ENCODE data around the gene NCKAP1. TPM values are rescaled to one million over a fixed set of nuclear protein-coding genes. Genes with fewer than 3 reads are reported as not detected.
A peak's percentile ranks its signal among the peaks of the same experiment; 100 is the strongest.

The NCKAP1 gene
- total and polyA plus RNA-seq, 2 experiments from 2014 or later: 54.5 to 216 TPM

DNA sequence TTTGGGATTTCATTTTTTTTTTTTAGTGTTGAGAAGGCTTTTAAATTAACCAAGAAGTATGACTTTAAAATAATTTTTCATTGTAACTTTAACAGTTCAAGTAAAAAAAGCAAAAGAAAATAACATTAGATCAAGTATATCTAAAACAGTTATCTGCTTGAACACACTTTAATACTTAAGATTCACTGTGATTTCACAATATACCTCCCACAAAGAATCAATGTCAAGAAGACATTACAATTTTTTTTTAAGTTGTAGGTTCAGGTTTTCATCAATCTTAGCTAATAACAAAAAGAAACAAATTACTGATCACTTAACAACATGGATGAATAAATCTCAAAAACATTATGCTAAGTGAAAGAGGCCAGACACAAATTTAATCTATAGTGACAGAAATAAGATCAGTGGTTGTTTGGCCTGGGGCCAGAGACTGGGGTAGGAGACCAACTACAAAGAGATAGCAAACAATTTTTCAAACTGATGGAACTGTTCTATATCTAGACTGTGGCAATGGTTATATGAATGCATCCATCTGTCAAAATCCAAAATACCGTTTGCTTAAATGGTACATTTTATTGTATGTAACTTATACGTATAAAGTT is 97.0 kb downstream of the NCKAP1 start:
- WGBS (ENCODE audit: low lambda C conversion rate, missing lambda C conversion rate): 47% methylated on average over 2 of the region's 2 CpGs
- H3K27ac ChIP-seq: peak overlapping the region; percentile 2
- peaks cover 2% of the 10 kb centered on the region for H3K79me2 ChIP-seq
- no peak for DNase-seq (ENCODE audit: low spot score)
- H3K27me3 ChIP-seq: no peaks in the 10 kb centered on the region
- no peak overlapping the region for H3K4me3 ChIP-seq
- H3K4me1 ChIP-seq (ENCODE audit: insufficient read depth): peaks cover 6% of the 10 kb centered on the region
- TF ChIP-seq EZH2phosphoT487 (IDR thresholded peaks at IDR 0.05; ENCODE audit: low read depth, severe bottlenecking, unreplicated experiment): no peak
- TF ChIP-seq, protein P1, sequence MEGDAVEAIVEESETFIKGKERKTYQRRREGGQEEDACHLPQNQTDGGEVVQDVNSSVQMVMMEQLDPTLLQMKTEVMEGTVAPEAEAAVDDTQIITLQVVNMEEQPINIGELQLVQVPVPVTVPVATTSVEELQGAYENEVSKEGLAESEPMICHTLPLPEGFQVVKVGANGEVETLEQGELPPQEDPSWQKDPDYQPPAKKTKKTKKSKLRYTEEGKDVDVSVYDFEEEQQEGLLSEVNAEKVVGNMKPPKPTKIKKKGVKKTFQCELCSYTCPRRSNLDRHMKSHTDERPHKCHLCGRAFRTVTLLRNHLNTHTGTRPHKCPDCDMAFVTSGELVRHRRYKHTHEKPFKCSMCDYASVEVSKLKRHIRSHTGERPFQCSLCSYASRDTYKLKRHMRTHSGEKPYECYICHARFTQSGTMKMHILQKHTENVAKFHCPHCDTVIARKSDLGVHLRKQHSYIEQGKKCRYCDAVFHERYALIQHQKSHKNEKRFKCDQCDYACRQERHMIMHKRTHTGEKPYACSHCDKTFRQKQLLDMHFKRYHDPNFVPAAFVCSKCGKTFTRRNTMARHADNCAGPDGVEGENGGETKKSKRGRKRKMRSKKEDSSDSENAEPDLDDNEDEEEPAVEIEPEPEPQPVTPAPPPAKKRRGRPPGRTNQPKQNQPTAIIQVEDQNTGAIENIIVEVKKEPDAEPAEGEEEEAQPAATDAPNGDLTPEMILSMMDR (IDR thresholded peaks at IDR 0.05; ENCODE audit: poor library complexity): no peak
- no peaks in the 10 kb centered on the region for H3K9me2 ChIP-seq (replicated peaks; ENCODE audit: insufficient read depth)
- H3K36me3 ChIP-seq (replicated peaks; ENCODE audit: insufficient read depth, low read depth): no peaks in the 10 kb centered on the region
- no peaks in the 10 kb centered on the region for H3K9me3 ChIP-seq (ENCODE audit: low read depth)
- no peak overlapping the region for H3K4me2 ChIP-seq
- H4K20me1 ChIP-seq (ENCODE audit: insufficient read depth, poor library complexity, severe bottlenecking): no peaks in the 10 kb centered on the region
- H2AFZ ChIP-seq: no peak overlapping the region

DNA sequence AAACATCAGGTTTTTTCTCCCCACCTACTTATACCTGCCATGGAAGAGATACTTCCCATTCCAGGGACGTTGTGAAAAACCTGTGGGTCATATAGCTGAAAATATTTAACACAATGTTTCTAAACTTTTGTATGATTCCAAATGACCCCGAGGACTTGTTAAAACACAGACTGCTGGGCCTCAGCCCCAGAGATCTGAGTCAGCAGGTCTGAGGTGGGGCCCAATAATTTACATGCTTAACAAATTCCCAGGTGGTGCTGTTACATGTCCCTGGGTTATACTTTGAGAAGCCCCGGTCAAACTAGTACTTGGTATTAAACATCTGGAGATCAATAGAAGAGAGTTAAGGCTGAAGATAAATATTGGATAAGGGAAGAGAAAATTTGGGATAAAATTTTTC is 100.4 kb downstream of the NCKAP1 start:
- TF ChIP-seq EZH2phosphoT487 (IDR thresholded peaks at IDR 0.05; ENCODE audit: low read depth, severe bottlenecking, unreplicated experiment) (no peak), EZH2 (IDR thresholded peaks at IDR 0.05; ENCODE audit: borderline replicate concordance) (no peak)
- TF ChIP-seq, protein P1 (IDR thresholded peaks at IDR 0.05; ENCODE audit: poor library complexity): no peak
- Histone ChIP-seq H3K9me3 (ENCODE audit: low read depth) (no peaks in the 10 kb centered on the region), H3K36me3 (replicated peaks; ENCODE audit: insufficient read depth, low read depth) (no peaks in the 10 kb centered on the region), H3K27me3 (no peaks in the 10 kb centered on the region), H2AFZ (no peak overlapping the region), H3K27ac (no peak overlapping the region), H3K79me2 (peaks cover 2% of the 10 kb centered on the region), H3K4me2 (no peak overlapping the region), H3K9me2 (replicated peaks; ENCODE audit: insufficient read depth) (no peaks in the 10 kb centered on the region), H4K20me1 (ENCODE audit: insufficient read depth, poor library complexity, severe bottlenecking) (no peaks in the 10 kb centered on the region), H3K4me1 (ENCODE audit: insufficient read depth) (peaks cover 6% of the 10 kb centered on the region), H3K4me3 (no peak overlapping the region)
- WGBS (ENCODE audit: low lambda C conversion rate, missing lambda C conversion rate): 75% methylated on average over 3 of the region's 3 CpGs
- DNase-seq (ENCODE audit: low spot score): no peak

DNA sequence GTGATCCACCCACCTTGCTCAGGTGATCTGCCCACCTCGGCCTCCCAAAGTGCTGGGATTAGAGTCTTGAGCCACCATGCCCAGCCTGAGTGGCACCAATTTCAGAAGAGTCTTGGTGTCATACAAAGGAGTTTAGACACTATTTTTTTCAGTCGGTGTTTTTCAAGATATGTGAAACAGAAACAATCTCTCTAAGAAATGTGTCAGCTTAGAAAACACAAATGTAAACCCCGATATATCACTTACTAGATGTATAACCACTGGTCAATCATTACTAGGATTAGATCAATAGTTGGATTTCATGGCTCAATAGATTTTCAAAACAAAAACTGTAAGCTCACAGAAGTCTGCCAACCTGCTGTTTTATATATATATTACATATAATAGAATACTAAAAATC is 104.6 kb downstream of the NCKAP1 start:
- Histone ChIP-seq H3K9me2 (replicated peaks; ENCODE audit: insufficient read depth) (no peaks in the 10 kb centered on the region), H3K4me2 (no peak overlapping the region), H3K36me3 (replicated peaks; ENCODE audit: insufficient read depth, low read depth) (no peaks in the 10 kb centered on the region), H3K27me3 (no peaks in the 10 kb centered on the region), H2AFZ (no peak overlapping the region), H3K9me3 (ENCODE audit: low read depth) (no peaks in the 10 kb centered on the region), H4K20me1 (ENCODE audit: insufficient read depth, poor library complexity, severe bottlenecking) (no peaks in the 10 kb centered on the region), H3K4me1 (ENCODE audit: insufficient read depth) (no peaks in the 10 kb centered on the region), H3K79me2 (peaks cover 2% of the 10 kb centered on the region), H3K27ac (no peak overlapping the region), H3K4me3 (no peak overlapping the region)
- WGBS (ENCODE audit: low lambda C conversion rate, missing lambda C conversion rate): 93% methylated on average over 3 of the region's 3 CpGs
- no peak for DNase-seq (ENCODE audit: low spot score)
- no peak for TF ChIP-seq EZH2phosphoT487 (IDR thresholded peaks at IDR 0.05; ENCODE audit: low read depth, severe bottlenecking, unreplicated experiment)
- no peak for TF ChIP-seq EZH2 (IDR thresholded peaks at IDR 0.05; ENCODE audit: borderline replicate concordance)
- TF ChIP-seq, protein P1 (IDR thresholded peaks at IDR 0.05; ENCODE audit: poor library complexity): no peak

DNA sequence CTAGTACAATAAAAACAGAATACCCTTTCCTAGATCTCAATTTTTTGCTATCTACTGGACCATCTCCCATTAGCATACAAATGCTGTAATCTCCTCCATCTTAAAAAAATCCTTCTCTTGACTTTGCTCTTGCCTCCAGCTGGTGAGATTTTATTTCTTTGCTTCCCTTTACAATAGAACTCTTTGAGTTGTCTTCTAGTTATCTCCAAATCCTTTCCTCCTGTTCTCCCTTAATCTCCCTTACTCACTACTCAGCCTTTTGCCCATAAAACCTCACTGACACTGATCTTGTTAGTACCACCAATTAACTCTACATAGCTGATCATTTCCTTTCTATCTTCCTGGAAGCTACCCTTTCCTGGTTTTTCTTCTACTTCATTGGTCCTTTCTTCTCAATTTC is 108.3 kb downstream of the NCKAP1 start:
- no peaks in the 10 kb centered on the region for H3K9me2 ChIP-seq (replicated peaks; ENCODE audit: insufficient read depth)
- no peak overlapping the region for H3K4me2 ChIP-seq
- H3K4me3 ChIP-seq: no peak overlapping the region
- H3K9me3 ChIP-seq (ENCODE audit: low read depth): no peaks in the 10 kb centered on the region
- TF ChIP-seq, protein P1 (IDR thresholded peaks at IDR 0.05; ENCODE audit: poor library complexity): no peak
- TF ChIP-seq EZH2phosphoT487 (IDR thresholded peaks at IDR 0.05; ENCODE audit: low read depth, severe bottlenecking, unreplicated experiment) (no peak), EZH2 (IDR thresholded peaks at IDR 0.05; ENCODE audit: borderline replicate concordance) (no peak)
- no peaks in the 10 kb centered on the region for H3K79me2 ChIP-seq
- no peaks in the 10 kb centered on the region for H3K36me3 ChIP-seq (replicated peaks; ENCODE audit: insufficient read depth, low read depth)
- H3K4me1 ChIP-seq (ENCODE audit: insufficient read depth): no peaks in the 10 kb centered on the region
- no peak for DNase-seq (ENCODE audit: low spot score)
- H3K27me3 ChIP-seq: no peaks in the 10 kb centered on the region
- no peaks in the 10 kb centered on the region for H4K20me1 ChIP-seq (ENCODE audit: insufficient read depth, poor library complexity, severe bottlenecking)
- no peak overlapping the region for H2AFZ ChIP-seq
- H3K27ac ChIP-seq: no peak overlapping the region
